Loucy (cell line): ENCODE results near the gene COL8A1.

Experiments
- H2AFZ ChIP-seq: fragments of 200-600 bp; sonication (generic); 2 replicates; pipeline ENCODE4 v1.6.0; 2016; ENCODE audit warnings: antibody characterized with exemption, mild to moderate bottlenecking, low read length, moderate library complexity
- H3F3A ChIP-seq: fragments of 200-600 bp; 2 replicates; pipeline ENCODE4 v1.6.0; 2016; ENCODE audit warnings: antibody characterized with exemption, low read depth, mild to moderate bottlenecking
- H3K27me3 ChIP-seq: fragments of 200-600 bp; sonication (generic); 2 replicates; pipeline ENCODE4 v1.6.1; 2014; ENCODE audit warnings: low read length, mild to moderate bottlenecking; ENCODE audit not compliant: insufficient read depth, poor library complexity, severe bottlenecking
- H3K36me3 ChIP-seq: fragments of 200-600 bp; sonication (generic); 2 replicates; pipeline ENCODE4 v1.6.1; 2016; ENCODE audit warnings: low read length; ENCODE audit not compliant: insufficient read depth
- H3K4me1 ChIP-seq: fragments of 200-600 bp; sonication (generic); 2 replicates; pipeline ENCODE4 v1.5.1; 2014; ENCODE audit warnings: low read length, mild to moderate bottlenecking; ENCODE audit not compliant: insufficient read depth, poor library complexity, severe bottlenecking
- H3K4me2 ChIP-seq: fragments of 200-600 bp; sonication (generic); 2 replicates; pipeline ENCODE4 v1.6.0; 2014; ENCODE audit warnings: antibody characterized with exemption, low read length, low read depth, mild to moderate bottlenecking; ENCODE audit not compliant: poor library complexity, severe bottlenecking
- H3K4me3 ChIP-seq: fragments of 200-600 bp; sonication (generic); 2 replicates; pipeline ENCODE4 v1.5.1; 2014; ENCODE audit warnings: low read length, mild to moderate bottlenecking, mixed read lengths; ENCODE audit not compliant: poor library complexity, severe bottlenecking
- H3K79me2 ChIP-seq: fragments of 200-600 bp; sonication (generic); 2 replicates; pipeline ENCODE4 v1.6.1; 2014; ENCODE audit warnings: low read length; ENCODE audit not compliant: insufficient read depth
- H3K9ac ChIP-seq: fragments of 200-600 bp; sonication (generic); 2 replicates; pipeline ENCODE4 v1.6.0; 2014; ENCODE audit warnings: mild to moderate bottlenecking, low read depth, low read length, moderate library complexity; ENCODE audit not compliant: poor library complexity, severe bottlenecking
- H3K9me2 ChIP-seq: fragments of 200-600 bp; sonication (generic); replicated peaks from 2 replicates; pipeline ENCODE4 v1.6.1; 2016; ENCODE audit warnings: low read depth, low read length, mixed read lengths
- H3K9me3 ChIP-seq: fragments of 200-600 bp; sonication (generic); 2 replicates; pipeline ENCODE4 v1.6.1; 2014; ENCODE audit warnings: mild to moderate bottlenecking, antibody characterized with exemption, low read length, low read depth; ENCODE audit not compliant: insufficient read depth
- H4K20me1 ChIP-seq: fragments of 200-600 bp; sonication (generic); 2 replicates; pipeline ENCODE4 v1.6.0; 2014; ENCODE audit warnings: antibody characterized with exemption, low read length, mild to moderate bottlenecking; ENCODE audit not compliant: insufficient read depth, poor library complexity, severe bottlenecking
- CTCF ChIP-seq: fragments of 200-600 bp; sonication (generic); conservative IDR thresholded peaks from 2 replicates; pipeline ENCODE4 v1.5.1; 2014; ENCODE audit warnings: mild to moderate bottlenecking, antibody characterized with exemption, low read length
- EZH2phosphoT487 ChIP-seq: fragments of 200-600 bp; IDR thresholded peaks from 2 replicates; pipeline ENCODE4 v1.6.1; 2018; ENCODE audit warnings: antibody characterized with exemption, mild to moderate bottlenecking, moderate library complexity, borderline replicate concordance

The COL8A1 gene

GRCh38 chr3:99663977-99664376 lies 25.6 kb downstream of the COL8A1 start:
- Histone ChIP-seq H3K27me3 (no peaks in the 10 kb centered on the region), H3K4me1 (no peaks in the 10 kb centered on the region), H3K4me2 (no peak overlapping the region), H3F3A (no peaks in the 10 kb centered on the region), H3K9me2 (no peaks in the 10 kb centered on the region), H3K4me3 (no peak overlapping the region), H4K20me1 (no peaks in the 10 kb centered on the region), H2AFZ (no peak overlapping the region), H3K36me3 (no peaks in the 10 kb centered on the region), H3K9me3 (no peaks in the 10 kb centered on the region), H3K9ac (no peak overlapping the region), H3K79me2 (no peaks in the 10 kb centered on the region)
- no peak for TF ChIP-seq CTCF
- no peak for TF ChIP-seq EZH2phosphoT487

- H3K36me3 ChIP-seq: no peaks in the 10 kb centered on the region
- no peaks in the 10 kb centered on the region for H3K9me3 ChIP-seq
- H3K79me2 ChIP-seq: no peaks in the 10 kb centered on the region
- H3K9me2 ChIP-seq: no peaks in the 10 kb centered on the region
- no peak for TF ChIP-seq EZH2phosphoT487
- TF ChIP-seq CTCF: no peak
- no peaks in the 10 kb centered on the region for H4K20me1 ChIP-seq
- no peaks in the 10 kb centered on the region for H3F3A ChIP-seq
- H3K4me1 ChIP-seq: no peaks in the 10 kb centered on the region
- no peak overlapping the region for H3K4me3 ChIP-seq
- H2AFZ ChIP-seq: no peak overlapping the region
- no peak overlapping the region for H3K9ac ChIP-seq
- no peak overlapping the region for H3K4me2 ChIP-seq
- no peaks in the 10 kb centered on the region for H3K27me3 ChIP-seq
Measured at GRCh38 chr3:99665017-99665416, 26.6 kb downstream of the COL8A1 start.

GRCh38 chr3:99666201-99666600 lies 27.8 kb downstream of the COL8A1 start:
- H3K4me3 ChIP-seq: no peak overlapping the region
- no peak overlapping the region; the same call in 1 of the 2 replicates for H2AFZ ChIP-seq

More at GRCh38 chr3:99666201-99666600, 27.8 kb downstream of the COL8A1 start:
- Histone ChIP-seq H3K9me3 (no peaks in the 10 kb centered on the region), H4K20me1 (no peaks in the 10 kb centered on the region), H3K79me2 (no peaks in the 10 kb centered on the region), H3K9ac (no peak overlapping the region), H3K4me1 (no peaks in the 10 kb centered on the region), H3K27me3 (no peaks in the 10 kb centered on the region), H3K9me2 (no peaks in the 10 kb centered on the region), H3F3A (no peaks in the 10 kb centered on the region), H3K4me2 (no peak overlapping the region), H3K36me3 (no peaks in the 10 kb centered on the region)
- TF ChIP-seq CTCF (no peak), EZH2phosphoT487 (no peak)
